Ovary (tissue), 9 donors: Measurements from ENCODE around the gene NEDD4L. TPM values are rescaled to one million over a fixed set of nuclear protein-coding genes. Genes with fewer than 3 reads are reported as not detected.

ENCODE experiments used
- DNase-seq, 5 donors: peaks; one replicate each; pipeline ENCODE4 v3.0.0-alpha.2; 2019 to 2020
- H3K27ac ChIP-seq, 2 donors: fragments of 200-600 bp; one replicate each; pipeline versions ENCODE4 v1.5.1 to v1.8.0; 2019 to 2022
- H3K27me3 ChIP-seq: fragments of 200-600 bp; one replicate; pipeline ENCODE4 v1.8.0; 2022
- H3K36me3 ChIP-seq: fragments of 200-600 bp; sonication (generic); one replicate; pipeline ENCODE4 v1.5.1; 2019
- H3K4me1 ChIP-seq: one replicate; pipeline ENCODE4 v1.8.1; 2013; ENCODE audit warnings: mild to moderate bottlenecking, moderate library complexity; ENCODE audit not compliant: insufficient read depth
- H3K4me3 ChIP-seq: fragments of 200-600 bp; sonication (generic); one replicate; pipeline ENCODE4 v1.5.1; 2017
- H3K9me3 ChIP-seq, 2 donors: fragments of 200-600 bp in 1 of 2; sonication (generic) in 1 of 2; one replicate each; pipeline versions ENCODE4 v1.5.1 to v1.8.1; 2013 to 2019; ENCODE audit warnings: mild to moderate bottlenecking in 1 of 2, moderate library complexity in 1 of 2
- CTCF ChIP-seq, 3 donors: fragments of 450-650 bp in 2 of 3; fragments of 200-600 bp in 1 of 3; IDR thresholded peaks; one replicate each; pipeline versions ENCODE4 v1.5.1 to v1.8.0; 2016 to 2022; ENCODE audit warnings: antibody characterized with exemption in 3 of 3, mild to moderate bottlenecking in 1 of 3
- EP300 ChIP-seq: sonication (generic); formaldehyde crosslinking; IDR thresholded peaks from one replicate; pipeline ENCODE4 v1.6.1; 2017; ENCODE audit warnings: antibody characterized with exemption
- POLR2A ChIP-seq: fragments of 450-650 bp; IDR thresholded peaks from one replicate; pipeline ENCODE4 v1.6.1; 2017; ENCODE audit warnings: antibody characterized with exemption, mild to moderate bottlenecking, moderate library complexity
- WGBS, 3 donors: extraction: QIAGEN DNeasy Blood & Tissue Kit in 1 of 3; methylation state at CpG; one replicate each; pipeline versions ENCODE4 v1.1.5 to v1.1.7; 2013 to 2017; 5-methylcytosine and 5-hydroxymethylcytosine counted together
- intact Hi-C, 4 donors: fragments of 100-400 bp; cut with DNase I; formaldehyde crosslinking; loops; one replicate each; pipeline versions ENCODE4 v1.11.0 to v1.15.1; 2022 to 2023
- polyA plus RNA-seq, 2 donors: library from polyadenylated mRNA; stranded (reverse); fragments of 200-250 nt in 1 of 2; fragments of 350-450 nt in 1 of 2; fragmentation: Illumina TruSeq in 1 of 2; extraction: RNeasy Lipid Tissue Mini Kit (QIAGEN cat#74804) in 1 of 2; gene quantifications; one replicate each; pipeline ENCODE4 v1.2.3, GENCODE V29; 2013 to 2014
- total RNA-seq, 7 donors: library from RNA; depleted of rRNA in 2 of 7; stranded (reverse); fragments of >200 nt in 2 of 7; fragmentation: NEBNext Ultra II Directional in 3 of 7; extraction: Animal tissue kit (Norgen Biotek cat#: 25700) in 3 of 7; gene quantifications; one replicate each; pipeline versions ENCODE4 v1.1.0 to v1.2.4, GENCODE V29; 2016 to 2023
- donor health status: DM: no; HTN: no; CAD: no; lungs with moderate emphysema.
- donor health status: DM: no; HTN: no; CAD: no.
- donor health status: Bipolar disorder and iron deficiency.
- donor health status: DM: yes; HTN: yes; CAD: no.
- donor health status: DM: no; HTN: no; CAD: no.
- donor health status: DM: yes; HTN: yes; CAD: no.

NEDD4L gene
- total and polyA plus RNA-seq, 9 donors = 11.0 to 75.2 (median 18.2) TPM

GRCh38 chr18:58345875-58346274 lies 301.8 kb downstream of the NEDD4L start:
- DNase-seq = no peak
- TF ChIP-seq POLR2A = no peak
- no peak for TF ChIP-seq CTCF (IDR thresholded peaks at IDR 0.05)
- no peak for TF ChIP-seq EP300
- Histone ChIP-seq H3K36me3 (no peaks in the 10 kb centered on the region), H3K9me3 (no peaks in the 10 kb centered on the region), H3K4me3 (no peak overlapping the region), H3K27ac (no peak overlapping the region), H3K4me1 (peaks cover 2% of the 10 kb centered on the region), H3K27me3 (no peaks in the 10 kb centered on the region)
- WGBS, 3 donors = 91 to 93% (median 92%) methylated on average over 6 of the region's 6 CpGs
- intact Hi-C loops = no loop called here

GRCh38 chr18:58347135-58347534 lies 303.1 kb downstream of the NEDD4L start:
- no peaks in the 10 kb centered on the region for H3K27me3 ChIP-seq
- WGBS, 3 donors = 54 to 68% (median 58%) methylated on average over 7 of the region's 7 CpGs
- no peak overlapping the region for H3K4me3 ChIP-seq
- no peak for DNase-seq
- no peaks in the 10 kb centered on the region for H3K9me3 ChIP-seq
- H3K36me3 ChIP-seq = no peaks in the 10 kb centered on the region
- intact Hi-C loops = no loop called here
- H3K27ac ChIP-seq = no peak overlapping the region
- peaks cover 2% of the 10 kb centered on the region for H3K4me1 ChIP-seq
- TF ChIP-seq POLR2A = no peak
- no peak for TF ChIP-seq CTCF (IDR thresholded peaks at IDR 0.05)
- no peak for TF ChIP-seq EP300

GRCh38 chr18:58348517-58348916 lies 304.5 kb downstream of the NEDD4L start:
- WGBS, 3 donors = 74 to 76% (median 76%) methylated on average over 4 of the region's 4 CpGs
- H3K27me3 ChIP-seq = no peaks in the 10 kb centered on the region
- intact Hi-C loops = no loop called here

GRCh38 chr18:58348951-58349350 lies 304.9 kb downstream of the NEDD4L start:
- H3K27ac ChIP-seq = no peak overlapping the region
- no peak for DNase-seq
- intact Hi-C loops = no loop called here
- H3K36me3 ChIP-seq = no peaks in the 10 kb centered on the region
- H3K9me3 ChIP-seq = no peaks in the 10 kb centered on the region
- 74 to 84% (median 81%) methylated on average over 7 of the region's 7 CpGs for WGBS, 3 donors
- H3K4me3 ChIP-seq = no peak overlapping the region
- no peak for TF ChIP-seq EP300
- H3K4me1 ChIP-seq = peaks cover 2% of the 10 kb centered on the region
- no peaks in the 10 kb centered on the region for H3K27me3 ChIP-seq

More at GRCh38 chr18:58348517-58348916, 304.5 kb downstream of the NEDD4L start:
- Histone ChIP-seq H3K9me3 (no peaks in the 10 kb centered on the region), H3K4me1 (peaks cover 2% of the 10 kb centered on the region), H3K36me3 (no peaks in the 10 kb centered on the region), H3K27ac (no peak overlapping the region), H3K4me3 (no peak overlapping the region)
- no peak for DNase-seq
- TF ChIP-seq POLR2A = no peak
- TF ChIP-seq CTCF (IDR thresholded peaks at IDR 0.05) = no peak
- no peak for TF ChIP-seq EP300

- no peak for DNase-seq
- TF ChIP-seq EP300 (no peak), POLR2A (no peak), CTCF (IDR thresholded peaks at IDR 0.05) (no peak)
- Histone ChIP-seq H3K27ac (no peak overlapping the region), H3K9me3 (no peaks in the 10 kb centered on the region), H3K36me3 (no peaks in the 10 kb centered on the region), H3K4me1 (no peaks in the 10 kb centered on the region), H3K27me3 (no peaks in the 10 kb centered on the region), H3K4me3 (no peak overlapping the region)
- intact Hi-C loops = no loop called here
- 96 to 100% (median 98%) methylated on average over 2 of the region's 2 CpGs for WGBS, 3 donors
Measured at GRCh38 chr18:58349650-58350049, 305.6 kb downstream of the NEDD4L start.
